WI38 (cell line): ENCODE data around the gene DECR2.

Experiments
- H3K4me3 ChIP-seq: 2 replicates; pipeline ENCODE4 v1.5.1; 2011; ENCODE audit warnings: low read depth, mild to moderate bottlenecking, control low read depth, low read length
- CTCF ChIP-seq: IDR thresholded peaks from 2 replicates; pipeline ENCODE4 v1.5.1; 2012; ENCODE audit warnings: low read depth, mild to moderate bottlenecking, control low read depth, low read length

Gene DECR2

GRCh38 chr16:381789-382717 lies 19.6 kb upstream of the DECR2 start, which contains the start of gene PGAP6:
PGAP6 (minus strand) TSS chr16:381978; CDS start chr16:381821, 157 bp downstream.
- TF ChIP-seq CTCF, result no peak
- peak within 1 kb of the TSS; percentile 81 for H3K4me3 ChIP-seq

- H3K4me3 ChIP-seq, result no peak overlapping the region
- no peak for TF ChIP-seq CTCF
Measured at GRCh38 chr16:383326-384051, 18.2 kb upstream of the DECR2 start.

GRCh38 chr16:386641-387156 lies 15.0 kb upstream of the DECR2 start:
- no peak for TF ChIP-seq CTCF
- no peak overlapping the region for H3K4me3 ChIP-seq

GRCh38 chr16:387761-388666 lies 13.7 kb upstream of the DECR2 start:
- 0 out of 2 replicates have a peak overlapping the region, but pooled peaks have one; percentile 17 for H3K4me3 ChIP-seq
- 0 out of 2 replicates have a peak, but pooled peaks have one; percentile 13 for TF ChIP-seq CTCF

GRCh38 chr16:389352-389751 lies 12.3 kb upstream of the DECR2 start:
- no peak for TF ChIP-seq CTCF
- H3K4me3 ChIP-seq, result no peak overlapping the region

GRCh38 chr16:391885-392335 lies 9.8 kb upstream of the DECR2 start:
- H3K4me3 ChIP-seq, result no peak overlapping the region
- TF ChIP-seq CTCF, result peak; percentile 98
